K562 (cell line): ENCODE data around the gene APOC1.

ENCODE experiments used
- ARHGAP35 ChIP-seq: fragments of 450-650 bp; IDR thresholded peaks from 2 replicates; pipeline ENCODE4 v1.6.1; 2018; ENCODE audit not compliant: partially characterized antibody
- CEBPB ChIP-seq: fragments of 450-650 bp; IDR thresholded peaks from 2 replicates; pipeline ENCODE4 v1.6.1; 2016; ENCODE audit warnings: missing genetic modification characterization, missing compliant biosample characterization
- CTCF ChIP-seq, 3 experiments: IDR thresholded peaks in 2 of 3; conservative IDR thresholded peaks in 1 of 3; 2 replicates each; pipeline ENCODE4 v1.5.1; 2011 to 2012; ENCODE audit warnings: low read length in 3 of 3, mild to moderate bottlenecking in 3 of 3, control low read depth in 2 of 3, improper control_type of control experiment in 1 of 3, inconsistent platforms in 1 of 3, low read depth in 1 of 3, mixed read lengths in 1 of 3, moderate library complexity in 1 of 3; ENCODE audit not compliant: insufficient read depth in 2 of 3
- ESRRA ChIP-seq: fragments of 450-650 bp; IDR thresholded peaks from 2 replicates; pipeline ENCODE4 v1.6.1; 2014; ENCODE audit warnings: low read depth, mild to moderate bottlenecking, moderate library complexity, borderline replicate concordance
- FOXK1 ChIP-seq: sonication (generic); formaldehyde crosslinking; IDR thresholded peaks from 2 replicates; pipeline ENCODE4 v1.8.0; 2022; ENCODE audit warnings: missing genetic modification reagents, mild to moderate bottlenecking, borderline replicate concordance
- HNRNPL ChIP-seq: fragments of 200-400 bp; formaldehyde crosslinking; IDR thresholded peaks from 2 replicates; pipeline ENCODE4 v1.6.1; 2017; ENCODE audit warnings: low read depth, mild to moderate bottlenecking, low read length
- MAZ ChIP-seq, 2 experiments: fragments of 450-650 bp in 1 of 2; sonication (generic) in 1 of 2; formaldehyde crosslinking; IDR thresholded peaks in 1 of 2; conservative IDR thresholded peaks in 1 of 2; 2 replicates each; pipeline versions ENCODE4 v1.4.0 to v1.5.0; 2020; ENCODE audit warnings: mild to moderate bottlenecking in 1 of 2, missing genetic modification reagents in 1 of 2
- PRDM10 ChIP-seq: fragments of 450-650 bp; IDR thresholded peaks from 2 replicates; pipeline ENCODE4 v1.6.1; 2018; ENCODE audit not compliant: partially characterized antibody
- SMAD1 ChIP-seq: fragments of 150-350 bp; IDR thresholded peaks from 2 replicates; pipeline ENCODE4 v1.6.1; 2014; ENCODE audit warnings: low read length, low read depth; ENCODE audit not compliant: partially characterized antibody
- SMAD3 ChIP-seq: fragments of 450-650 bp; formaldehyde crosslinking; conservative IDR thresholded peaks from 2 replicates; pipeline ENCODE4 v1.4.0; 2020; ENCODE audit warnings: mild to moderate bottlenecking
- ZBTB26 ChIP-seq: fragments of 450-650 bp; formaldehyde crosslinking; IDR thresholded peaks from 2 replicates; pipeline ENCODE4 v1.4.0; 2022; ENCODE audit warnings: missing genetic modification characterization
- ZNF444 ChIP-seq: fragments of 250-450 bp; sonication (Bioruptor Pico); IDR thresholded peaks from 2 replicates; pipeline ENCODE4 v1.4.0; 2020; ENCODE audit warnings: mild to moderate bottlenecking, moderate library complexity

GRCh38 chr19:44948237-44948636, 33.8 kb downstream of the APOC1 start:
- TF ChIP-seq SMAD3 (CRISPR knock-in tag) (no peak), CTCF (IDR thresholded peaks at IDR 0.05 in 2 of 3, conservative IDR thresholded peaks at IDR 0.05 in 1 of 3; ENCODE audit: insufficient read depth in 2 of 3, low read depth in 1 of 3, low read length in 3 of 3) (no peak), HNRNPL (no peak), SMAD1 (no peak), ESRRA (no peak), PRDM10 (no peak), MAZ (CRISPR knock-in tag; conservative IDR thresholded peaks at IDR 0.05 in 1 of 2, IDR thresholded peaks at IDR 0.05 in 1 of 2) (no peak), ARHGAP35 (no peak), FOXK1 (no peak), ZNF444 (CRISPR knock-in tag) (no peak), CEBPB (tag) (no peak), ZBTB26 (CRISPR knock-in tag) (no peak)
